ENCODE data around the gene KIAA0513.

DNA sequence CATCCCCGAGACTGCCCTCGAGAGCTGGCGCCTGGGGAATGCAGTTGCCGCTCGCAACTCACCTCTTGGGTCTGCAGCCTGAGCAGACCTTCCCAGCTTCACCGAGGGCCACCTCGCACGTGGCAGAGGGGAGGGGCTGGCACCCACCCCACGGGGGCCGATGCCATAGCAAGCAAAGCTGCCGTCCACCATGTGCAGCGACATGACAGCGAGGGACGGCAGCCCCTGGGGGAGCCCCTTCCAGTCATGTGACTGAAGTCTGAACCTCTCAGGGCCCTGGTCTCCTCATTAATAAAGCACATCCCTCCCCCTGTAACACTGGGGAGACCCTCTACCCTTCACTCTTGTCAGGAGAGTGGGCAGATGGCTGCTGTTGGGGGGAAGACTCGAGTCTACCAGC is 54.2 kb downstream of the KIAA0513 start:
- TF ChIP-seq, protein P1, sequence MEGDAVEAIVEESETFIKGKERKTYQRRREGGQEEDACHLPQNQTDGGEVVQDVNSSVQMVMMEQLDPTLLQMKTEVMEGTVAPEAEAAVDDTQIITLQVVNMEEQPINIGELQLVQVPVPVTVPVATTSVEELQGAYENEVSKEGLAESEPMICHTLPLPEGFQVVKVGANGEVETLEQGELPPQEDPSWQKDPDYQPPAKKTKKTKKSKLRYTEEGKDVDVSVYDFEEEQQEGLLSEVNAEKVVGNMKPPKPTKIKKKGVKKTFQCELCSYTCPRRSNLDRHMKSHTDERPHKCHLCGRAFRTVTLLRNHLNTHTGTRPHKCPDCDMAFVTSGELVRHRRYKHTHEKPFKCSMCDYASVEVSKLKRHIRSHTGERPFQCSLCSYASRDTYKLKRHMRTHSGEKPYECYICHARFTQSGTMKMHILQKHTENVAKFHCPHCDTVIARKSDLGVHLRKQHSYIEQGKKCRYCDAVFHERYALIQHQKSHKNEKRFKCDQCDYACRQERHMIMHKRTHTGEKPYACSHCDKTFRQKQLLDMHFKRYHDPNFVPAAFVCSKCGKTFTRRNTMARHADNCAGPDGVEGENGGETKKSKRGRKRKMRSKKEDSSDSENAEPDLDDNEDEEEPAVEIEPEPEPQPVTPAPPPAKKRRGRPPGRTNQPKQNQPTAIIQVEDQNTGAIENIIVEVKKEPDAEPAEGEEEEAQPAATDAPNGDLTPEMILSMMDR (IDR thresholded peaks at IDR 0.05) = no peak
- no peak for TF ChIP-seq EZH2 (IDR thresholded peaks at IDR 0.05; ENCODE audit: borderline replicate concordance, insufficient read depth, low read depth, low read length, poor library complexity, severe bottlenecking)
